HG03039 (cell line): Measurements from ENCODE around the gene TRPV3.
A peak's percentile ranks its signal among the peaks of the same experiment; 100 is the strongest.
"Not testable (repeated sequence)": the region's sequence is repeated elsewhere in the genome, so short reads cannot be mapped to it uniquely, and the experiment has no call there.

Experiments
- ATAC-seq: cut with Tn5 transposase; IDR thresholded peaks from one replicate; pipeline ENCODE4 v1.9.1; 2021; ENCODE audit warnings: mild to moderate bottlenecking, moderate library complexity; ENCODE audit not compliant: unreplicated experiment

Gene TRPV3

DNA sequence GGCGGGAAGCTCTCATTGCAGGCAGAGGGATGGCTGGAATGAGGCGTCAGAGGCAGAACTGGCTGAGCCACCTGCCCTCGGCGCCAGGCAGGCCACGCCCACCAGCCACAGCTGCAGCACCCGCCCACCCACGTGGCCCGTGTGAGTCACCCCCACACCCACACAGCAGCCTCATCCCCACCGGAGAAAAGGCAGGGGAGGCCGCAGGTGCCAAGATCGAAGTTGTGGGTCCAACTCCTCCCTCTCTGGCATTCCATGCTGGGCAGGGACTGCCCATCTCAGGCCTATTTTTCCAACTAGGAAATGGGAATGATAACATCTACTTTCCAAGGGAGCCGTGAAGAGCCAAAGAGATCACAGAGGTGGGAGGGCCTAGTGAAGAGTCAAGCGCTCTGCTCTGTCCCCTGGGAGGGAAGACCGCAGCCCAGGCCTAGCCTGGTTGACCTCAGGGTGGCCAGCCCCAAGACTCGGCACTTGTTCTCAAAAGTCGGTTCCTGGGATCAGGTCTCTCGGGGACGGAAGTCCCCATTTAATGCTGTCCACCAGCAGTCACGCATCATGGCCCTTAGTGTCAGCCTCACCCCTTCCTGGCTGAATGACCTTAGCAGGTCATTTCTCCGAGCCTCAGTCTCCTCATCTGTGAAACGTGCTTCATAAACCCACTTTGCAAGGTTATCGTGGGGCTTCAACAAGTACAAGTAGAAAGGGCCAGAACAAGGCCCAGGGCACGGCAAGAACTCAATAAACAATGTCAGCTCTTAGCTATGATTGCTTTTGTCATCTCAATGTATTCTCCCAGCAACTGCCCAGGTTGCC lies at the start of gene TRPV3:
Gene TRPV3, minus strand, starts transcription at position 45 of the 816 bp plus-strand sequence. CDS start 2,962 bp downstream, outside the sequence.
- ATAC-seq, result peak; percentile 32

- no peak for ATAC-seq
Measured at GRCh38 chr17:3603870-3604259, 46.3 kb upstream of the TRPV3 start.

DNA sequence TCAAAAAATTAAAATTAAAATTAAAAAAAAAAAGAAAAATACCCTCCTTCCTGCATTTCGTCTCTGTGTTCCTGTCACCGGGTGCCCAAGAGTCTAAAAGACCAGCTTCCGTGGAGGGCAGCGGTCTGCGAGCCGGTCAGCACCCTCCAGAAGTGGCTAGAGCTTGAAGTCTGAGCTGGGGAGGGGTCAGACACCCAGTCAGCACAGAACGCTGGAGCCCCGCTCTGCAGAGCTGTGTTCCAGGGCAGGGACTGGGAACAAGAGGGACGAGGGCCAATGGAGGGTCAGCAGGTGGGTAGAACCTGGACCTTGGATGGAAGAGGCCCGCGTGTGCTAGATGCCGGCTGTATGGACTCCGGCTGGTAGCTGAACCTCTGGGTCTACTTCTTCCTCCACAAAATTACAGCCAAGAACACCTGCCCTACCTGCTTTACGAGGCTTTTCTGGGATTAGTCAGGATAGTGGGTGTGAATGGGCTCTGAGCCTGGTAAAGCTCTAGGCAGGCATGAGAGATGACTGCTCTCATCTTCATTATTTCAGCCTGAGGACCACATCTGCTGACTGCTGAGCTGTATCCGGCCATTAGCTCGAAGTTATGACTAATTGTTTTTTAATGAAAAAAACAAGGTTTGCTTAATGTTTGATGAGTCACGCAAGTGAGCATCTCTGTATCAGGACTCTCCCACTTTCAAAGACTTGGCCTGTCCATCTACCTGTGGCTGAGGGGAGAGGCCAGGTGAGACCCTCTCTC lies 45.7 kb upstream of the TRPV3 start:
- ATAC-seq, result no peak

- ATAC-seq, result no peak
Measured at GRCh38 chr17:3602499-3602898, 44.9 kb upstream of the TRPV3 start.

DNA sequence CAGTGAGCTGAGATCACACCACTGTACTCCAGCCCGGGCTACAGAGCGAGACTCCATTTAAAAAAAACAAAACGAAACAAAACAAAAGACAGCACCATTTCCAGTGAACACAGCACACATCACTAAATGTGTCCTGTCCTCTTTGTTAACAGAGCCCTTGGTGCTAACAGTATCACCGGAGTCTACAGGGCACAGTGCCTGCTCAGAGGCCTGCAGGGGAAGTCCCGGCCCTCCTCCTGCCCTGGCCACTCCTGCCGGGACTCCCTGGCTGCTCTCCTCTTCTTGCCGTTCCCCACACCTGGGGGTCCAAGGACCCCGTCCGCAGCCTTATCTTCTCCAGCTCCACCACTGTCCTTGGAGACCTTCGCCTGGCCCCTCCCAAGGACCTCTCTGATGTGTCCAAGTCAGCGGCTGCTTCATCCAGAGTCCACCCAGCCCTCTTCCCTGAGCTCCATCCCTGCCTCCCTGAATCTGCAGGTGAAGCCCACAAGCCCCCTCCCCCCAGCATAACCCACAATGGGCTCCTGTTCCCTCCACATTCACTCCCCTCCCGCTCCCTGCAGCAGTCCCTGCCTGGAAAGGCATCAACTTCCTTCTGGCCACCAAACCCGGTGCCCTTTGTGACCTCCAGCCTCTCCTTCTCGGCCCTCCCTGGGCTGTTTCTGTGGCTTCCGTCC lies 43.1 kb upstream of the TRPV3 start:
- ATAC-seq, result no peak

GRCh38 chr17:3598078-3598477 lies 40.5 kb upstream of the TRPV3 start:
- ATAC-seq, result no peak

DNA sequence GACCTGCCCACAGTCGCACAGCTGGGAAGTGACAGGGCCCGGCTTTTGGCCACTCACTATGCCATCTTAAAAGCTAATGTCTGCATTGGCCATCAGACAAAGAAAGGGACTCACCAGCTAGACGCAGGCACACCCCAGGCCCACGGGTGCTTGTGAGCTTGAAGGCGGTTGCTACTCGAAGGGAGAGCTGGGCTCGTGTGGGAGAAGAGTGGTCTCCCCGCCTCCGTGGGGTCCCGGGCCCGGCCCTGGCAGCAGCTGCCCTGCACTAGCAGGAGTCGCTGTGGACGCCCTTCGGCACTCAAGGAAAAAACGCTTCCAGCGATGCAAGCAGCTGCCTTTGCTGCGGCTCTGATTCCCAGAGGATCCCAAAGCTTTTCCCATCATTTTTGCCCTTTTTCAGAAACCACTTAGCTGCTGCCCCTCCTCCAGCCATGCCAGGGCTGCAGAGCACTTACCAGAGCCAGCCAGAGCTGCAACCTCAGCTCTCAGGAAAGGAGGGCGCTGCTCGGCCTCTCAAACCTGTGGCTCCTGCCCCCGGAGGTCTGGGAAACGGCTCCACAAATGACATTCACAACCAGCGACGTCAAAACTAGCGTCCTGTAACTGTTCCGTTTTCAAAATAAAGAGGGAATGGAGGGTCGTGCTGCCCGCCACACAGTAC lies 39.3 kb upstream of the TRPV3 start:
- no peak for ATAC-seq

DNA sequence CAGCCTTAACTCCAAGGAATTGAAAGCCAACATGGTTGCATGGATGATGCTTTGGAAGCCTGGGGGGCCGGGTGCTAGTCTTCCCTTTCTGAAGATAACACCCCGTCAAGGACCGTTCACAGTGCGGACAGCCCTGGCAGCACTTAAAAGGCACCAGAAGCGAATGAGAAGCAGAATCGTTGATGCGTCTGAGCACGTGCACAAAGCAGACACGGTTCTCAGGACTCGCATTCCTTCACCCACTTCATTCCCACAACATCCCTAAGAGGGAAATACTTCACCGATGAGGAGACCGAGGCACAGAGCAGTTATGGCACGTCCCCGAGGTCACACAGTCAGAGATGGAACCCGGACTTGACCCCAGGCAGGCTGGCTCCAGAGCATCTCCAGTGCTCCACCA lies 37.4 kb upstream of the TRPV3 start:
- no peak for ATAC-seq

DNA sequence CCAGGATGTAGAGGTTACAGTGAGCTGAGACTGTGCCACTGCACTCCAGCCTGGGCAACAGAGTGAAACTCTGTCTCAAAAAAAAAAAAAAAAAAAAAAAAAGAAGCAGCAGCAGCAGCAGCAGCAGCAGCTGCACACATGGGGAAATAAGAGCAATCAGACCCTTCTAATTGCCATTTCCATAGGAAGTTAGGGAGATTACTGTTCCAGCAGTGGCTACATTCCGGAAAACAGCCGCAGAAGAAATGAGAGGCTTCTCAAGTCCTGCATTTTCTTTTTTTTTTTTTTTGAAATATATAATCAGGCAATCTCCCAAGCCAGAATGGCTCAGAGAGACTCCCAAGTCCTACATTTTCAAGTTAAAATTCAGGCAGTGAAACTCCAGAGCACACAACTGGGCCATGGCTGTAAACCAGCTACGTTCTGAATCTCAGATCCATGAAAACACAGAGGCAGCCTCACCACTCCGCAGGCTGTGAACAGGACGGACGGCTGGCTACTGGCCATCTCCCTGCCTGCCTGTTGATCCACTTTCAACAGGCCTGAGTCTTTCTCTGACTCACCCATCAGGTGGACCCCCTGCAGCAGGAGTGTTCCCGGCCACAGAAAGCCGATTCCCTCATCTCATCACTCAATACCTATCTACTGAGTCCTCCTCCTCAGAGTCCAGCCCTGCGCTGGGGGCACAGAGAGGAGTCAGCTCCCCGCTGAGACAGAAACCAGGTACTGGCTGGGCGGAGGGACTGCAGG lies 36.6 kb upstream of the TRPV3 start:
- ATAC-seq, result no peak

GRCh38 chr17:3593384-3593783 lies 35.8 kb upstream of the TRPV3 start:
- no peak for ATAC-seq

GRCh38 chr17:3592216-3592860 lies 34.7 kb upstream of the TRPV3 start:
- no peak for ATAC-seq

DNA sequence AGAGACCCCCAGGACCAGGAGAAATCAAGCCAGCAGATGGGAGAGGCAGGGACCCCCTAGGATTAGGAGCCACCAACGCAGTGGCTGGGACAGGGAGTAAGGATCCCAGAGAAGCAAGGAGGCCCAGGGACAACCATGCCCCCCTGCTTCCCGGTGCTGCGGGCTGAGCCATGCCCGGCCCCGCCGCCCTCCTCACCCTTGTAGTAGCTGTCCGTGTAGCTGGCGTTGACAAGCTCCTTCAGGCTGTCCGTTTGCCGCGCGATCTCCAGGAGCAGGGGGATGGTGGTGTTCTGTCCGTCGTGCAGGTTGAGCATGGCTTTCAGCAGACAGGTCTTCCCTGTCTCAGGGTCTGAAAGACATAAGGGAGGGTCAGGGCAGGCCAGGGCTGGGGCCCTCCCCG lies 33.2 kb upstream of the TRPV3 start:
- ATAC-seq, result no peak

DNA sequence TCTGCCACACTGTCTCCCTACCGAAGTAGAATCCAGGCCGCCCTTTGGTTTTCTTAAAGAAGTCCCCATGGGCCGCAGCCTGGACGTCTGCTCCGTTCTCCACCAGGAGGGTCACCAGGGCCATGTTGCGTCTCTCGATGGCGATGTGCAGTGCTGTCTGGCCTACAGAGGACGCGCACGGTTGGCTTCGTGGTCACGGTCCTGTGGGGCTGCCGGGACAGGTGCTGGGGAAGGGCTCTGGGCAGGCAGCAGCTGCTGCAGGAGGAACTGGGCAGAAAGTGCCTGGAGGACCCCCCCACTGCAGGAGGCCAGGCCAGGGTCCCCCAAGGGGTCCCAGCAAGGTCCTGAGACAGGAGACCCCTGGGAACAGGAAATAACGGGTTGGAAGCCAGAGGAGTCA lies 32.6 kb upstream of the TRPV3 start:
- ATAC-seq, result no peak

DNA sequence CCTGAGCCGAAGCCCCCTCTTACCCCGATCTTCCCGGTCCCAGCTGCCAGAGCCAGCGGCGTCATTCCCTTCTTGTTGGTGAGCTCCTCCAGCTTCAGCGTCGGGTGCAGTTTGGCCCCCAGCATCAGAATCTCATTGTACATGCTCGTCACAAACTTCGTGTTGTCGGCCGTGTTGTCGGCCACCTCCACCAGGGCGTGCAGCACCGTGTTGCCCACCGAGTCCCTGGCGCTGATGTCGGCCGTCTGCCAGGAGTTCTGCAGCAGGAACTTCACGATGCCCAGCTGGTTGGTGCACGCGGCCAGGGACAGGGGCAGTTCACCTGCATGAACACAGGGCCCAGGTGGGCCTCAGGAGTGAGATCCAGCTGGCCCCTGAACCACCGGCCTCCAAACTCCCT lies 32.2 kb upstream of the TRPV3 start:
- no peak for ATAC-seq

GRCh38 chr17:3585826-3586225 lies 28.2 kb upstream of the TRPV3 start:
- no peak for ATAC-seq

DNA sequence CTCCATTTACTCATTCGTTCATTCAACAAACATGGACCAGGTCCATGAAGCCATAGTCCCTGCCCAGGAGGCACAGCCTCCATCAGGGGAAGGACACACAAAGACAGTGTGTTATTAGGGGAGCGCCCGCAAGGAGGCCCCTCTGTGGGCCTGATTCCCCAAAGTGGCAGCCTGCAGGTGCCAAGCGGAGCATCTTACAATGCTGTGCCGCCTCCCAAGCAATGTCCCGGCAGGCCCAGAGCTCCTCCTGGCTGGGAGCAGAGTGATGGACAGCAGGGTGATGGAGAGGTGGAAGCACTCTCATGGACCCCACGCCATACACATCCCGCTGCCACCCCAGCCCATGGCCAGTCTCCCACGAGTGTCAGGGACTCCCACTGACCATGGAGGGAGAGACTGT lies 25.8 kb upstream of the TRPV3 start:
- no peak for ATAC-seq

GRCh38 chr17:3582915-3583314 lies 25.3 kb upstream of the TRPV3 start:
- no peak for ATAC-seq

DNA sequence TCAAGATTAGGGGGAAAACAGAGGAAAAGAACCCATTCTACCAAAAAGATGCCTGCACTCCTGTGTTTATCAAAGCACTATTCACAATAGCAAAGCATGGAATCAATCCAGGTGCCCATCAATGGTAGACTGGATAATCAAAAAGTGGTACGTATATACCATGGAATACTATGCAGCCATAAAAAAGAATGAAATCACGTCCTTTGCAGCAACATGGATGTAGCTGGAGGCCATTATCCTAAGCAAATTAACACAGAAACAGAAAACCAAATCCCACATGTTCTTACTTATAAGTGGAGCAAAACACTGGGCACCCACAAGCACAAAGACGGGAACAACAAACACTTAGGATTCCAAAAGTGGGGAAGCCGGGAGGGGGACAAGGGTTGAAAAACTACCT lies 21.1 kb upstream of the TRPV3 start:
- ATAC-seq, result not testable (repeated sequence)

DNA sequence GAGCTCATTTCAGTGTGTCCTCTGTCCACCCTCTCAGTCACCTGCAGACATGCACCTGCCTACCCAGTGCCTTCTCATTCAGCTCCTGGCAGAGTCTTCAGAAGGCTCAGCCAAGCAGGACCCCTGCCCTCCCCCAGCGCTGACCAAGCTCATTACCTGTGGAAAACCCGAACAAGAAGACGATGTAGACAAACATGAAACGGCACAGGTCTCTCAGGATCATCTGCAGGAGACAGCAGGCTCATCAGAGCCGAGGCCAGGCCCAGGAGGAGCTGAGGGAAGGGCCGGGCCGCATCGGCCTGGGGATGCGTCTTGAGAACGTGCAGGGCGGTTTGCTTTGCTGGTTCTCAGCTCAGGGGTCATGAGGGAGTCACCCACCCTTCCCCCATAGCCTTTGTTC lies 19.4 kb upstream of the TRPV3 start:
- ATAC-seq, result no peak

DNA sequence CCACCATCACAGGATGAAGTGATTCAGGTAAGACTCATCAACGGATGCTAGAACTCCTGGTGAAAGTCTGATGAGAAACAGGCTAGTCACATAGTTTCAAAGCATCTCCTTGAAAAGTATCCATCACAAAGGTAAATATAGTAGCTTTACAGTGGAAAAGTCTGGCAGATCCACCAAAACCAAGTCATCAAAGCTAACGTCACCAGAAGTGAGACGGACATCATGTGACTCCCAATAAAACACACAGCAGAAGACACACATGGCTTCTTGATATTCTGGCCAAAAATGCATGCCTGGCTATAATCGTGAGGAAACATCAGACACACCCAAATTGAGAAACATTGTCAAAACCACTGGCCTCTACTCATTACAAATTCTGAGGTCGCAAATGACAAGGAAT lies 17.9 kb upstream of the TRPV3 start:
- no peak for ATAC-seq
